Mesenteric fat pad (tissue), 1 donor: ENCODE measurements around the gene CLEC11A. TPM values are rescaled to one million over a fixed set of nuclear protein-coding genes. Genes with fewer than 3 reads are reported as not detected.

Experiments used
- DNase-seq: peaks from one replicate; pipeline ENCODE4 v3.0.0-alpha.2; 2020; ENCODE audit warnings: low spot score
- total RNA-seq: library from RNA; stranded (reverse); fragmentation: NEBNext Ultra II Directional; extraction: Animal tissue kit (Norgen Biotek cat#: 25700); gene quantifications from one replicate; pipeline ENCODE4 v1.2.1, GENCODE V29; 2021
- donor health status: DM: yes; HTN: yes; CAD: no.

CLEC11A gene
- total RNA-seq, 1 donor from 2014 or later: 13.2 TPM

DNA sequence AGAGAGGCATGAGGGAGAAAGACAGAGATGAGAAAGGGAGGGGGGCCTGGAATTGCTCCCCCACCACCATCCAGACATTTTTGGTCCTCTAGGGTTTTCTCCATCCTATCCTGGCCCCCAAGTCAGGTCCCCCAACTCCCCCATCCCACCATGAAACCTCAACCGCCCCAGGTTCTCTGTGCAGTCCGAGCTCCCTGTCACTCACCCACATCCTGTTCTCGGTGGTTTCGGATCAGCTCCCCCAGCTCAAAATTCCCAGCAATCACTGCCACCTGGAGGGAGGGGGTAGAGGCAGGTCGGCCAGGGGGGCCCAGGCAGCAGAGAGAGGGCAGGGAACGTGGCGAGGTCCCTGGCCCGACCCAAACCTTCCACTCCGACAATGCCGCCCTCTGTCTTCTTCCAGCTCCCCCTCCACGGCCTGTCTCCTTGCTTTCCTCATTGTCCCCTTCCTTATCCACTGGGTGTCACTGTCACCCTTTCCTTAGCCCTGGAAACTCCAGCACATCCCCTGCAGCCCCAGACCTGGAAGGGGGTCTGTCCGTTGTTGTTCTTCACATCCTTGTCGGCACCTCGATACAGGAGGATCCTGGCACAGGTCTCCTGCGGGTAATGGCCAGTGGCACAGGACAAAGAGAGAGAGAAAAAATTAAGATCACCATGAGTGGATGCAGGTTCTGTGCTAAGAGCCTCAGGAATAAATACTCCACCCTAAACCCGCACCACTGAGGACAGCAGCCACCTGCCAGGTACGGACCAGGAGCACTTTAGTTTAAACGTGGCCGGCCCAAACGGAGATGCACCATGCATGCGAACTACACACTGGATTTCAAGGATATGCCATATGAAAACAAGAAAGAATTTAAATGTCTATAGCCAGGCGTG is 19.0 kb upstream of the CLEC11A start:
- no peak for DNase-seq

DNA sequence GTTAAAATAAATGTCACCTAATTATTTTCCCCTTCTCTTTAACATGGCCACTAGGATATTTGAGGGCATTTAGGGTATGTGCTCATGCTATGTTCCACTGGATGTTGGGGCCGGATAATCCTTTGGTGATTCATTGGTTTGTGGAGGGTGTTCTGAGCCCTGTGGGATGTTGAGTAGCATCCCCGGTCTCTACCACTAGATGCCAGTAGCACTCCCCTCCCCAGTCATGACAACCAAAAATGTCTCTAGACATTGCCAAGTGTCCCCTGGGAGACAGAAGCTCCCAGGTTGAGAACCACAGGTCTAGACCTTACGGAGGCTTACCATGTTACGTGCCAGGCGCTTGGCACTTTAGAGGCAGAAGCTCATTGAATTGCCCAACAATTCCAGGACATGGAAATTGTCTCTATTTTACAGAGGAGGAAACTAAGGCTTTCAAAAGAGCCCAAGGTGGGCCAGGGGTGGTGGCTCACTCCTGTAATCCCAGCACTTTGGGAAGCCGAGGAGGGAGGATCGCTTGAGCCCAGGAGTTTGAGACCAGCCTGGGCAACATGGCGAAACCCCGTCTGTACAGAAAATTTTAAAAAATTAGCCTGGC is 17.6 kb upstream of the CLEC11A start:
- no peak for DNase-seq

DNA sequence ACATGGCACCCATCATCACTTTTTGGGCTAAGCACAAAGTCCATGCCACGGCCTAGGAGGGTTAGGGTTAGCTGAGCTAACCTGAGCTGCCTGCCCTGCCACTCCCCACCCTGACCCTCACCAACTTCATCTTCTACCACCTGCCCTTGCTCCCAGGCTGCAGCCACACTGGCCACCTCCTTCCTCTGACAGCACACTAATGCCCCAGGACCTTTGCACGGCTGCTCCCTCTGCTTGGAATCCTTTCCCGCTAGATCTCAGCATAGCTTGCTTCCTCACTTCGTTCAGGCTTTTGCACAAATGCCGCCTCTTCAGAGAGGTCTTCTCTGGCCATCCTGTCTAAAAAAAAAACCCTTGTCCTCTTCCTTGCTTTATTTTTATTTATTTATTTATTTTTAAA is 16.8 kb upstream of the CLEC11A start:
- no peak for DNase-seq

DNA sequence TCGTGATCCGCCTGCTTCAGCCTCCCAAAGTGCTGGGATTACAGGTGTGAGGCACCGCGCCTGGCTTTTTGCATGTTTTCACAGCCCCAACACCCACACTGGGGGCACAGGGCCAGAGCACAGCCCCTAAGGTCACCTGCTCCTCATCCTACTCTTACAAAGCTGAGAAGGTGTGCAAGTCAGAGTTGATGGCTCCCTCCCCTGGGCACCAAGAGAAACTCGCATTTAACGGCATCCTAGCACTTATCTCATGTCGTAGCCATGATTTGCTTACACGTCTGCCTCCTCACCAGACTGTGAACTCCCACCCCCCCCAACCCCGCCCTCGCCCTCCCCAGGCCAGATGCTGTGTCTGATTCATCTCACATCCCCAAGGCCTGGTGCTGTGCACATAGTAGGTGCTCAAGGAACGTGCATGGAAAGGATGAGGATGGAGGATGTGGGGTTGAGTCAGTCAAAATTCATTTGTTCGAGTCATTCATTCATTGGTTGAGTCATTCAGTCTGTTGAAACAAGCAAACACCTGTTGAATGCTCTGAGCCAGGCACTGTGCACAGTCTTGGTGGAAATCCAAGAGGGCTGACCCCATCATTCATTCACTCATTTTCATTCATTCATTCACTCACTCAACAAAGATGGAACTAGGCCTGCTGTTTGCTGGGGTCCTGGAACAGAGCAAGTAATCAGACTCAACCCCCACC is 14.8 kb upstream of the CLEC11A start:
- no peak for DNase-seq

DNA sequence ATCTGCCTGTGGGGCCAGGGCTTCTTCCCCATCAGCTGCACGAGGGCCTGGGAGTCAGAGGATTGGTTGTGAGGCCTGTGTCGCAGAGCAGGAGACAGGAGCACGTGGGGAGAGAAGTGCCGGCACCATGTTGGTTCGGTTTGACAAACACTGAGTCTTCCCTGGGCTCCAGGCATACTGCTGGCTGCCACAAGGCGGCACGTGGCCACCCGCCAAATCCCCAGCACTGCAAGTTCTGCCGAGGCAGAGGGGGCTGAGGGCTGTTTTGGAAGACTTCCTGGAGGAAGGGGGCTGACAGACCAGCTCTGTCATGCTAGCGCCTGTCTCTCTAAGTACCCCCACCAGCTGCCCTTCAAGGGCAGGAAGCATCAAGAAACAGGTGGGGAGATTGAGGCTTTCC is 13.1 kb upstream of the CLEC11A start:
- no peak for DNase-seq

DNA sequence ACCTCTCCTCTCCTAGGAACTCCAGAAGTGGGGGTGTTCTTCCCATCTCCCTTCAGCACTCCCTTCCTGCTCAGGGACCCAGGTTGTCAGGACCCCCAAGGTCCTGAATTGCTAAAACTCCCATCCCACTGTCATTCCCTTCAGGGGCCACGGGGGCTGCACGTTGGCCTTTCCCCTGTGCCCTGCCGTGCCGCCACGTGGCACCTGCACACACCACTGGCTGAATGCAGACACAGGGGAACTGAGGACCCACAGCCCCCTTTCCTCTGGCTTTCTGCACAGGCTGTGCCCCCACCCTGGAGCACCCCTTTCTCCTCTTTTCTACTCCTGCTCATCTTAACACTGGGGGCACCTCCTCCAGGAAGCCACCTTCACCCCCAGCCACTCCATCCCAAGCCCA is 12.6 kb upstream of the CLEC11A start:
- DNase-seq: no peak

DNA sequence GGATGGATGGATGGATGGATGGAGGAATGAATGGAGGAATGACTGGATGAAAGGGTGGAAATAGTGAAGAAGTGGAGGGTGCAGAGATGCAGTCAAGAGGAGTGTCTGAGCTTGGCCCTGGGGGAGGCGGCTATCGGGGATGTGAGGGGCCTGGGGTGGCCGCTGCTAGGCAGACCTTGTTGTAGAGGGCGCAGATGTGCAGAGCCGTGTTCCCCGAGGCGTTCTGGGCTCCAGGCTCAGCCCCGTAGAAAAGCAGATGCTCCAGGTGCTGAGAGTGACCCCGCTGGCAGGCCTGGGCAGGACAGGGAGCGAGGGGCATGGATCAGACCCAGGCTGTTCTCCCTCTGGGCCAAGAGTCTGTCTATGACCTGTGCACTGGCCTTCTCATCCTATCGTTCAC is 12.0 kb upstream of the CLEC11A start:
- no peak for DNase-seq

DNA sequence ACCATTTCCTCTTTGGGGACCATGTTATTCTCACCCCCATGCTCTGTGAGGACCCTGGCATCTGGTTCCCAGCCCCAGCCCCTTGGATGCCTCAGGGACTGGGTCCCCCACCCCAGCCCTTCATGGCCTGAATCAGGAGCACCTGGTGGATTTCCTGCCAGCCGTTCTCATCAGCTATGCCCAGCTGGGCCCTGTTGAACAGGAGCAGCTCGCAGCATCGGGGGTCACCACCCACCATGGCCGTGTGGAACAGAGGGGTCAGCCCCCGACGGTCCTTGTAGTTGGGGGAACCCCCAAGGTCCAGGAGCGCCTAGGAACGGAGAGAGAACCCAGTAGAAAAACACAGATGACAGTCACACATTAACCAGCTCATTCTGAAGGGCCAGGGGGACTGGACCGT is 11.4 kb upstream of the CLEC11A start:
- DNase-seq: no peak

DNA sequence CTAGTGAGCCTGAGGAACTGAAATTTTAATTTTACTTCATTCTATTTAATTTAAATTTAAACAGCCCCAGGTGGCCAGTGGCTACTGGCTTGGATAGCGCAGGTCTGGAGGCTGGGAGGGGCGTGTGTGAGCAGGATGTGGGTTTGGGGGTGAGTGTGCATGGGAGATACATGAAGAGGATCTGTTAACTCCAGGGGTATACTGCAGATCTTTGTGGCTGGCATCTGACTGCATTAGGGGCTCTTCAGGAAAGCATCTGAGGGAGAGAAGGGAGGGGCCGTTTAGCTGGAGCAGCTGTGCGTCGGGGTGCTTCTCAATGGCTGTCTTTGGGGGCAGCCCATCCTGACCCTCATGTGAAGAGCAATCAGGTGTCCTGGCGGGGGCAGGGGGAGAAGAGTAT is 10.3 kb upstream of the CLEC11A start:
- no peak for DNase-seq

DNA sequence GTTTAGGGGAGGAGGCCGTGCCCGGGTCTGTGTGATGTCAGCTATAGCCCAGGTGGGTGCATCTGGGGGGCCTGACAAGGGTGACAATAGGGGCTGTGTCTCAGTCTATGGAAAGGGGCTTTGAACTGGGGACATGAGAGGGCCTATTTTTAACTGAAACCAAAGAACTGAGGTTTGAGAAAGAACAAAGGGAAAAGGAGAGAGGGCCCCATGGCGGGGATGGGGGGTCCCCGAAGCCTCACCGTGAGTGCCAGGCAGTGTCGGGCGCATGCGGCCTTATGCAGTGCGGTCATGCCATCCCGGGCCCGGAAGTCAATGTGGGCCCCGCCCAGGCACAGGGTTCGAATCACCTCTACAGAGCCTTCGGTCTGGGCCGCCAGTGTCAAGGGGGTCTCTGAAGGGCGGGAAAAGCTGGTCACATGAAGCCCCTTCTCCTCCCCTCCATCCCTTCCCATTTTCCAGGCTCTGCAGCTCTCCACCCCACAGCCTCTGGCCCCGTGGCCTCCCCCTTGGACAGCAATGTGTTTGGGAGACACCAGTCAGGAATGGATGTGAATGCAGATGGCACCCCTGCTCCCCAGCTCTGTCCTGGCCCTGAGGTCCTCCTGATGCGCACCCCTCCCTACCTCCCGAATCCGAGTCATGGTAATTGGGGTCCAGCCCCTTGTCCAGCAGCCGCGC is 9.5 kb upstream of the CLEC11A start:
- no peak for DNase-seq

DNA sequence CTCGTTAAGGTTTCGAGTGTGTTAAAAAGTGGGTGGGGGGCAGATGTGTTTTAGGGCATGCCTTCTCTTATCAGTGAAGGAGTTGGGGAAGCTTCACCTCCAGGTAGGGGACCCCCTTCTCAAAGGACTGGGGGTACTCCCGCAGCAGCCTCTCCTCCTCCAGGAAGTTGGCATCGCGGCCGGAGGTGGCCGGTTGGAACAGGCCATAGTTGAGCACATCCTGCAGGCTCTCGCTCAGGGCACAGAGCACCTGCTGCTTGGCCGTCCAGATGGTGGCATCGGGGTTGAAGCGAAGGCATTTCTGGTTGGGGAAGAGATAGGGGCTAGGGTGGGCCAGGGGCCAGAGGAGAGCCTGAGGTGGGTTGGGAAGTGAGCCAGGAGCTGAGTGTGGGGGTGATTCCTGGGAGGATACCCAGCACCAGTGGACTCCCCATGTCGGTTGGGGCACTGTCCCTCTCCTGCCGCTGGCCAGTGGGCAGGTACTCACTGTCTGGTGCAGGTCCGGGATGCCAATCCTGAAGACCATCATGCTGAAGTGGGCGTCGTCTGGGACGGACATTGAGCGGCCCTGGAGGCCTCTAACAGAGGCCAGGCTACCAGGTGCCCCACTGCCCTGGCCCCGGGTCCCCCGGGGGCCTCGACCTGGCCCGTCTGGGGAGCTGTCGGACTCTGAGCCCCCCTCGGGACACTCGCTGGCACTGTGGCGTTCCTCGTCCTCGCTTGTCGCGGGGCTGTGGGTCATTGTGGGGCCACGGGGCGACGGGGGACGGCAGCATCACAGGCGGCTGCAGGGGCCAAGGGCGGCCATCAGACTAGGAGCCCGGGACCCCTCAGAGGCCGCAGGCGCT is 6.8 kb upstream of the CLEC11A start:
- DNase-seq: no peak

DNA sequence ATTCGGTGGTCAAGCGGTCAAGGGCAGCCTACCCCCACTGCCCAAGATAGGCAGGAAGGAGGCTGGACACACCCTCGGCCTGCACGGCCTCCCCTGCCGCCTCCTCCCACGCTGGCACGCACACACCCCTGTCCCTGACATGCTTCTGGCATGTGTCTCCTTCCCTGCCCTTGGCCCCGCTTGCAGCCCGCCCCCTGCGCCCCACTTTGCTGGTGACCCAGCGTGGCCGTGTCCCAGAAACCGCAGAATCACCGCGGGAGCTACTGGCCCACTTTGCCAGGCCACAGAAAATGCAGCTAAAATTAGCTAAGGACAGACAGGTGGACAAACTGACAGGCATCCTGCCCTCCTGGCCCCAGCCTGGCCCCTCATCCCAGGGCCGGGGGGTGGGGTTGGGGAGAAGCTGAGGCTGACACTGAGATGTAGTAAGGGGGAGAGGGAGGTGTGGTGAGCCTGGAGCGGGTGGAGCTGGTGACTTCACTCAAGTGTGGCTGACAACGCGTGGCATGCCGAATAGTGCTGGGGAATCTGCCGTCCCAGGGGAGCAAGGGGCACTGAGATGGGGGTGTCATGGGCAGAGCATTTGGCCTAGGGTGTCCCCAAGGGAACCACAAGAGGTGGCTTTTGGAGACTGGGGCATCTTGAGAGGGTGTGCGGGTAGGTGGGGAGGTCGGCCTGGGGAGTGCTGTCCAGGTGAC is 6.0 kb upstream of the CLEC11A start:
- no peak for DNase-seq

DNA sequence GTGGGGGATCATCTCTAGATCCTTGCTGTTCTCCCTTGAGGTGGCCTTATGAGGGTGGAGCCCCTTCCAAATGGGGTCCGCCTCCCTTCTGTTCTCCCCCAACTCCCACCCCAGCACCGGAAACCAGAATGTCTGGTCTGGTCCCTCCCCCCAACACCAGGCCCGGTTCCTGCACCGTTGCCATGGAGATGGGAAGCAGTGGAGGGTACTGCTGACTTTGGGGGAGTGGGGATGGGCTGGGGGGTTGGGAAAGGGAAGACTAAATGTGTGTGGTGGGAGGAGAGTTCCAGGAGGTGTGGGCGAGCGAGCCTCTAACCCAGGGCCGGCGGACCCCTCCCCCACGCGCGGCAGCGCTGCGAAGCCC is 5.3 kb upstream of the CLEC11A start:
- no peak for DNase-seq

DNA sequence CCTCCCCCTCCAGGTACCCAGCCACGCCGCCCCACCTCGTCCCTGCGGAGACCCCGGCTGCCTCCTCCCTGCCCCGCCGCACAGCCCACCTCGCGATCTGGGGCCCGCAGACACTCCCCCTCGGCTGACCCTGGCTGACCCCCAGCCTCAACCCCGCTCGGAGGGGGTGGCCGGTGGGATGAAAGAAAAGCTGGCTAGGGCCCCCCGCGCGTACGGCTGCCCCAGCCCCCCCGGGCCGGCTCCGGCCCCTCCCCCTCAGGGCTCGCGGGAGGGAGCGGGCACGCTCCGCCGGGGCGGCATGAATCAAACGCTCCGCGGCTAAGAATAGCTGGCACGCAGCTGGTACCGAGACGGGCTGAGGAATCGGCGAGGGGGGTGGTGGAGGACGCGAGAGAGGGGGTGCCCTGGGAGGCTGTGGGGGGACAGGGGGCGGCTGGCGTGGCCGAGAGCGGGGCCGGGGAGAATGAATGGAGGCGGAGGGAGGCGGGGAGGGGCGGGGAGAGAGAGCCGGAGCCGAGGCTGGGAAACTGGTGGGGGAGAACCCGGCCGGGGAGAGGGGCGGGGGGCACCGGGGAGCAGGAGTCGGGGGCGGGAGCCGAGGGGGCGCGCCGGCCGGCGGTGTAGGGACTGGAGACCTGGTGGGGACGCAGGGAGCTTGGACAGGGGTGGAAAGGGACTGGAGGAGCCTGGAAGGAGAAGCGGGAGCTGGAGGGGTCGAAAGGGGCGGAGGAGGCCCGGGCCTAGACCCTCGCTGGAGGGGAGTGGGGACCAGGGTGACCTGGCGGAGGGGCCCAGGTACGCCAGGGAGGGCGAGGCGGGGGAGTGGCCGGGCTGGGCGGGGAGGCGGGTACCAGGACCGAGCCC is 4.7 kb upstream of the CLEC11A start:
- DNase-seq: no peak

DNA sequence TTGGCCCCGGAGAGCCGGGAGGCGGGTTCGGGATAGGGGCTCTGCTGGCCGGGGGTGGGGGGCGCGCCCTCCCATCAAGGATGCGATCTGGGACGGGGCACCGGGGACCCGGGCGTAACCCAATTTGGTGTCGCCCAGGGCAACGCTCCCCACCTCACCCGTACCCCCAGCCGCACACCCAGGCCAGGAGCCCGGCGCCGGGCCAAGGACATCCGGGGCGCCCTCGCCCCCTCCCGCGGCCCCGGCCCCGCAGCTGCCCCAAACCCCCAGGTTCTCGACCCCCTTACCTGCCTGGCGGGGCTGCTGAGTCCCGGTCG is 4.1 kb upstream of the CLEC11A start:
- no peak for DNase-seq

DNA sequence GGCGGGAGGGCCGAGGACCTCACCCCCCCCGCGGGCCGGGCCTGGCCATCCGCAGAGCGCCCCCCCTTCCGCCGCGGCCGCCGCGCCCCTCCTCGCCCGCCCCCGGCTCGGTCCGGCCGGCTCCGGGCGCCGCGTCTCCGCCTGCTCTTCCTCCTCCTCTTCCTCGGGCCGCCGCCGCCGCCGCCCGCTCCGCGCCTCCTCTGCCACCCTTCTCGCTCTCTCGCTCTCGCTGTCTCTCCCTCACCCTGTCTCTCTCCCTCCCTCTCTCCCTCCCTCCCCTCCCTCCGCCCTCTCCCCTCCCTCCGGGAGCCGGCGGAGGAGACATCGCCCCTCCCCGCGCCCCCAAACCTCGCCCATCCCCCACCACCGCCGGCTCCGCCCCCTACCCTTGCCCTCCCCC is 3.6 kb upstream of the CLEC11A start, which contains the start of gene SHANK1:
Gene SHANK1 (minus strand): TSS at position 237 of the 400 bp plus-strand sequence. CDS start 2,883 bp downstream, outside the sequence.
- DNase-seq: no peak

DNA sequence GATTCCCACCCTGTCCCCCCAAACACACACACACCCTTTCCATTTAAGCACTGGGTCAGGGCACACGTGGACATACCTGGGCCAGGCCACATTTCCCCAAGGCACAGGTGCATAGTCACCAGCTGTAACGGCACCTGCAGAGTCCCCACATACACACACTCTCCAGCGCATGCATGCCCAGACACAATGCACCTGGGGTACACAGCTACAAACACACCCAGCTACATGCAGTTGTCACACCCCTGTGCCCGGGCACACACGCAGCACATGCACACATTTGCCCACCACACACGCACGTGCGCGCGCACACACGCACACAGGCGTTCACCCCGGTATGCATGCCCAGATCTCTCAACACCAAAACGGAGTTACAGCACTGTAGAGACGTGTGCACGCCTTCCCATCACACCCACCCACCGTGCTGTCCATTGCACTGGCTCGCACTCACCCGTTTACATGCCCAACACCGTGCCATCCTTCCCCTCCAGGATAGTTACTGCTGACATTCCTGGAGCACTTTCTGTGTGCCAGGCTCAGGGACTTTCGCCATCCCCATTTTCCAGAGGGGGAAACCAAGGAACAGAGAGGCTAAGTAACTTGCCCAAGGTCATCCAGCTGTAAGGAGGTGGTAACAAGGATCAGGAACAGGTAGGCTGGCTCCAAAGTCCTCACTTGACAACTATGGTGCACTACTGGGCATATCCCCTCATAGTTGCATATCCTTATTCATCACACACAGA is 2.8 kb upstream of the CLEC11A start:
- DNase-seq: no peak

DNA sequence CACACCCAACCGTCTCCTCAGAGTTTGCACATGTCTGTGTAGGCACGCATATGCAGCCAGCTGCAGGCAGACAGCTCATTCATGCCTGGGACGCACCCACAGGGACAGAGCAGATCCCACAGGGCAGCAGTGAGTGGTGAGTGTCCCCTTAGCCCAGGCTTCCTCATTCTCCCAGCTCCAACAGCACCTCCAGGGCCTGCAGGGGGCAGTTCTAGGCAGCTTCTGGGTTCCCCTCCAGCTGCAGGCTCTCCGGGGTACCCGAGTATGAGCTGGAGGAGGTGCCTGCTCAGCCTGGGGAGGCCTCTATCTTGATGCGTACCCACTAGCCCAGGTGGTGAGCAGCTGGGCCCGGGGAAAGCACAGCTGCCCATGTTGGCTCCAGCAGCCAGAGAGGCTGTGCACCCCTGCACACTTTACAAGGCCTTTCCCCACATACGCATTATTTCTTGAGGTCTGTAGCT is 2.2 kb upstream of the CLEC11A start:
- DNase-seq: no peak
